ENCODE measurements around the gene ATP6V0D1.
"Not testable (repeated sequence)": the region's sequence is repeated elsewhere in the genome, so short reads cannot be mapped to it uniquely, and the experiment has no call there.

Gene ATP6V0D1

GRCh38 chr16:67480833-67481560 is at the start of gene ATP6V0D1:
Gene ATP6V0D1, minus strand, starts transcription at chr16:67481157. Its CDS starts 71 bp downstream, at chr16:67481086.
- peak; percentile 96 to 98 (median 96) for DNase-seq

- peak in 2 of 3 experiments; percentile 60 for DNase-seq
Observed at GRCh38 chr16:67530013-67530939, 49.3 kb upstream of the ATP6V0D1 start.

GRCh38 chr16:67529582-67530012 is 48.6 kb upstream of the ATP6V0D1 start:
- DNase-seq = no peak

GRCh38 chr16:67528870-67529581 is 48.1 kb upstream of the ATP6V0D1 start:
- DNase-seq = peak in 2 of 3 experiments; percentile 72 to 80

GRCh38 chr16:67528222-67528869 is 47.4 kb upstream of the ATP6V0D1 start, which contains the start of gene RIPOR1:
Gene RIPOR1, plus strand, starts transcription at chr16:67528829. Its CDS starts 9,618 bp downstream, at chr16:67538447.
- peak in 2 of 3 experiments; percentile 44 to 64 for DNase-seq

- no peak for DNase-seq
Observed at GRCh38 chr16:67526149-67526791, 45.3 kb upstream of the ATP6V0D1 start.

- no peak for DNase-seq
Observed at GRCh38 chr16:67525176-67525860, 44.4 kb upstream of the ATP6V0D1 start.

GRCh38 chr16:67521095-67521804 is 40.3 kb upstream of the ATP6V0D1 start:
- peak; percentile 89 to 96 (median 94) for DNase-seq

- DNase-seq = no peak
Observed at GRCh38 chr16:67519242-67519641, 38.3 kb upstream of the ATP6V0D1 start.

- no peak for DNase-seq
Observed at GRCh38 chr16:67518676-67519075, 37.7 kb upstream of the ATP6V0D1 start.

- DNase-seq = no peak
Observed at GRCh38 chr16:67517661-67518423, 36.9 kb upstream of the ATP6V0D1 start.

GRCh38 chr16:67517155-67517445 is 36.1 kb upstream of the ATP6V0D1 start:
- DNase-seq = no peak

GRCh38 chr16:67516296-67517154 is 35.6 kb upstream of the ATP6V0D1 start:
- DNase-seq = no peak

GRCh38 chr16:67514382-67514828 is 33.4 kb upstream of the ATP6V0D1 start:
- DNase-seq = peak; percentile 54 to 81 (median 60)

- not testable (repeated sequence) for DNase-seq
Observed at GRCh38 chr16:67513892-67514291, 32.9 kb upstream of the ATP6V0D1 start.

GRCh38 chr16:67509016-67509415 is 28.1 kb upstream of the ATP6V0D1 start:
- peak in 1 of 3 experiments; percentile 27 for DNase-seq

- no peak for DNase-seq
Observed at GRCh38 chr16:67506468-67506867, 25.5 kb upstream of the ATP6V0D1 start.

Data from NCI-H1417 (cell line).